CD4-positive, alpha-beta T cell (primary cell): ENCODE results near the gene IRAK2. TPM values are rescaled to one million over a fixed set of nuclear protein-coding genes. Genes with fewer than 3 reads are reported as not detected.

Experiments used
- ATAC-seq: fragments of 200-7000 bp; cut with Tn5 transposase; one replicate; pipeline ENCODE4 v1.10.0; 2022; ENCODE audit warnings: mild to moderate bottlenecking; ENCODE audit not compliant: poor library complexity
- CTCF ChIA-PET: fragments of 350-600 bp; sonication (Branson Sonifier 250); formaldehyde crosslinking; loops from one replicate; lab custom pipeline; 2021; ENCODE audit warnings: antibody characterized with exemption, inconsistent platforms; lab: Charles Lee
- POLR2A ChIA-PET: fragments of 350-600 bp; sonication (Branson Sonifier 250); formaldehyde crosslinking; loops from one replicate; lab custom pipeline; 2021; ENCODE audit warnings: antibody characterized with exemption, inconsistent platforms; lab: Charles Lee
- DNase-seq, 14 experiments: peaks; one replicate each; pipeline ENCODE4 v3.0.0-alpha.2; 2013 to 2020; ENCODE audit warnings: mixed read lengths in 2 of 14
- H3K27ac ChIP-seq, 2 donors: one replicate each; pipeline versions ENCODE4 v1.5.1 to v1.7.0; 2013; ENCODE audit warnings: low read length in 2 of 2, low read depth in 1 of 2, mild to moderate bottlenecking in 1 of 2
- H3K27me3 ChIP-seq, 2 experiments: 1 replicate in 1 of 2; 2 replicates in 1 of 2; pipeline versions ENCODE4 v1.6.1 to v1.7.0; 2013; ENCODE audit warnings: low read length in 2 of 2, control low read depth in 1 of 2, mild to moderate bottlenecking in 1 of 2, moderate library complexity in 1 of 2; ENCODE audit not compliant: insufficient read depth in 2 of 2, control insufficient read depth in 1 of 2
- H3K36me3 ChIP-seq: one replicate; pipeline ENCODE4 v1.6.1; 2013; ENCODE audit warnings: low read length, control low read depth; ENCODE audit not compliant: insufficient read depth
- H3K4me1 ChIP-seq: one replicate; pipeline ENCODE4 v1.6.1; 2013; ENCODE audit warnings: low read length, control low read depth; ENCODE audit not compliant: insufficient read depth
- H3K4me3 ChIP-seq: one replicate; pipeline ENCODE4 v1.5.1; 2013; ENCODE audit warnings: mild to moderate bottlenecking, low read length, moderate library complexity
- H3K9me3 ChIP-seq, 2 experiments: 1 replicate in 1 of 2; 2 replicates in 1 of 2; pipeline versions ENCODE4 v1.6.1 to v1.7.0; 2013; ENCODE audit warnings: low read length in 2 of 2, mild to moderate bottlenecking in 2 of 2, control low read depth in 1 of 2, moderate library complexity in 1 of 2; ENCODE audit not compliant: control insufficient read depth in 1 of 2, insufficient read depth in 1 of 2
- H3K27ac Mint-ChIP-seq: one replicate; pipeline ENCODE4 v1.8.0; 2020; ENCODE audit warnings: mixed read lengths
- H3K27me3 Mint-ChIP-seq: one replicate; pipeline ENCODE4 v1.8.0; 2021; ENCODE audit warnings: mixed read lengths
- H3K36me3 Mint-ChIP-seq: one replicate; pipeline ENCODE4 v1.8.0; 2021; ENCODE audit warnings: low read depth, mixed read lengths
- H3K4me1 Mint-ChIP-seq: one replicate; pipeline ENCODE4 v1.8.0; 2021; ENCODE audit warnings: low read depth, mixed read lengths
- H3K4me3 Mint-ChIP-seq: one replicate; pipeline ENCODE4 v1.8.0; 2020; ENCODE audit warnings: mild to moderate bottlenecking, mixed read lengths
- H3K9me3 Mint-ChIP-seq: one replicate; pipeline ENCODE4 v1.8.0; 2020; ENCODE audit warnings: mixed read lengths
- CTCF ChIP-seq: fragments of 200-600 bp; IDR thresholded peaks from one replicate; pipeline ENCODE4 v1.8.0; 2022; ENCODE audit warnings: antibody characterized with exemption, mild to moderate bottlenecking
- intact Hi-C, 2 experiments: fragments of 100-400 bp; cut with DNase I in 1 of 2; cut with micrococcal nuclease in 1 of 2; formaldehyde crosslinking; loops; one replicate each; pipeline versions ENCODE4 v1.15.1 to v1.9.0; 2023 to 2025; cut with DNase I, micrococcal nuclease
- total RNA-seq, 174 experiments: library from RNA in 2 of 174; stranded (reverse) in 2 of 174; gene quantifications; one replicate each; pipeline ENCODE4 v1.2.3 and lab custom pipeline; 2021 to 2026

Gene IRAK2
- total RNA-seq, 2 experiments from 2014 or later = 1.4 to 1.6 TPM

GRCh38 chr3:10290481-10291176 is 125.9 kb downstream of the IRAK2 start:
- no peaks in the 10 kb centered on the region for H3K27me3 ChIP-seq
- ATAC-seq = no peak
- ChIA-PET CTCF (no interaction called here), POLR2A (interaction anchor here (1.2 kb wide), 1 partner anchor 11 kb away, joined by 3 read pairs; no protein-coding TSS in a partner anchor)
- H3K36me3 ChIP-seq = peaks cover 56% of the 10 kb centered on the region
- Mint-ChIP-seq H3K27me3 (no peaks in the 10 kb centered on the region), H3K4me3 (no peak overlapping the region), H3K9me3 (no peaks in the 10 kb centered on the region), H3K36me3 (peaks cover 63% of the 10 kb centered on the region), H3K27ac (no peak overlapping the region), H3K4me1 (peaks cover 11% of the 10 kb centered on the region)
- intact Hi-C loops = no loop called here
- no peak overlapping the region for H3K27ac ChIP-seq
- peaks cover 2% of the 10 kb centered on the region for H3K4me1 ChIP-seq
- TF ChIP-seq CTCF = no peak
- no peak overlapping the region for H3K4me3 ChIP-seq
- no peak for DNase-seq
- no peaks in the 10 kb centered on the region for H3K9me3 ChIP-seq

GRCh38 chr3:10291641-10292040 is 126.9 kb downstream of the IRAK2 start:
- no peaks in the 10 kb centered on the region for H3K27me3 Mint-ChIP-seq
- POLR2A ChIA-PET = no interaction called here
- ATAC-seq (no peak), DNase-seq (no peak)
- H3K9me3 ChIP-seq = no peaks in the 10 kb centered on the region
- CTCF ChIA-PET = no interaction called here
- H3K27me3 ChIP-seq = no peaks in the 10 kb centered on the region
- TF ChIP-seq CTCF = no peak
- no peak overlapping the region for H3K4me3 ChIP-seq
- H3K27ac ChIP-seq = no peak overlapping the region
- H3K36me3 ChIP-seq = peaks cover 48% of the 10 kb centered on the region
- H3K4me1 Mint-ChIP-seq = peaks cover 10% of the 10 kb centered on the region
- peak overlapping the region; percentile 33 for H3K27ac Mint-ChIP-seq
- H3K36me3 Mint-ChIP-seq = peaks cover 63% of the 10 kb centered on the region
- H3K4me1 ChIP-seq = peaks cover 2% of the 10 kb centered on the region
- no peaks in the 10 kb centered on the region for H3K9me3 Mint-ChIP-seq
- H3K4me3 Mint-ChIP-seq = no peak overlapping the region
- intact Hi-C loops = no loop called here

GRCh38 chr3:10292505-10293419 is 128.0 kb downstream of the IRAK2 start, which contains the start of gene GHRL:
TSS of gene GHRL (minus strand) at chr3:10292947. CDS start at chr3:10290180, 2,767 bp downstream.
- H3K4me1 ChIP-seq = peaks cover 2% of the 10 kb centered on the region
- H3K4me1 Mint-ChIP-seq = peaks cover 5% of the 10 kb centered on the region
- intact Hi-C loops = no loop called here
- peak within 1 kb of the TSS in 1 of 2 donors; percentile 7 for H3K27ac ChIP-seq
- ChIA-PET POLR2A (interaction anchor here (1.0 kb wide), 1 partner anchor 359 kb away, joined by 4 read pairs; the partner anchor contains the start of gene CRELD1), CTCF (no interaction called here)
- no peak for TF ChIP-seq CTCF
- no peak within 1 kb of the TSS for H3K4me3 ChIP-seq
- H3K9me3 ChIP-seq = no peaks in the 10 kb centered on the region
- peak within 1 kb of the TSS; percentile 33 for H3K27ac Mint-ChIP-seq
- peaks cover 42% of the 10 kb centered on the region for H3K36me3 ChIP-seq
- peaks cover 63% of the 10 kb centered on the region for H3K36me3 Mint-ChIP-seq
- ATAC-seq = peak; percentile 26
- H3K27me3 Mint-ChIP-seq = no peaks in the 10 kb centered on the region
- no peaks in the 10 kb centered on the region for H3K27me3 ChIP-seq
- peak in 2 of 14 experiments; percentile 64 to 68 for DNase-seq
- H3K4me3 Mint-ChIP-seq = no peak within 1 kb of the TSS
- no peaks in the 10 kb centered on the region for H3K9me3 Mint-ChIP-seq

Other genes with a start within 250 kb of the IRAK2 start
- under 1 TPM; 0.42 to 0.88 TPM for gene IL17RC, start 247.8 kb upstream of the IRAK2 start, total RNA-seq
- 10 to 100 TPM; 10.7 to 12.4 TPM for gene CRELD1, start 231.1 kb upstream of the IRAK2 start, total RNA-seq
- gene PRRT3, start 212.5 kb upstream of the IRAK2 start, total RNA-seq = 1 to 10 TPM; 6.3 to 8.3 TPM
- 10 to 100 TPM; 41.0 to 42.3 TPM for gene EMC3, start 178.1 kb upstream of the IRAK2 start, total RNA-seq
- 10 to 100 TPM; 13.8 to 16.8 TPM for gene FANCD2, start 138.5 kb upstream of the IRAK2 start, total RNA-seq
- gene FANCD2OS, start 56.7 kb upstream of the IRAK2 start, total RNA-seq = not detected
- 10 to 100 TPM; 33.1 to 33.8 TPM for gene BRK1, start 49.2 kb upstream of the IRAK2 start, total RNA-seq
- 10 to 100 TPM; 54.4 to 58.2 TPM for gene VHL, start 23.1 kb upstream of the IRAK2 start, total RNA-seq
- gene TATDN2, start 83.5 kb downstream of the IRAK2 start, total RNA-seq = 10 to 100 TPM; 48.7 to 50.2 TPM
- 1 to 10 TPM; 1.1 to 3.2 TPM for gene GHRL, start 128.0 kb downstream of the IRAK2 start, total RNA-seq
- 10 to 100 TPM; 81.1 to 86.5 TPM for gene SEC13, start 156.2 kb downstream of the IRAK2 start, total RNA-seq